Muscle layer of duodenum (tissue), 2 donors: ENCODE data around the gene IDUA.

ENCODE experiments used
- H3K27ac ChIP-seq: one replicate; pipeline ENCODE4 v1.7.0; 2013; ENCODE audit warnings: mild to moderate bottlenecking, low read length
- H3K27me3 ChIP-seq: one replicate; pipeline ENCODE4 v1.7.0; 2013; ENCODE audit warnings: low read depth, mild to moderate bottlenecking, control low read depth, low read length
- H3K36me3 ChIP-seq, 2 donors: one replicate each; pipeline ENCODE4 v1.7.0; 2013; ENCODE audit warnings: low read length in 2 of 2, control low read depth in 1 of 2, mild to moderate bottlenecking in 1 of 2; ENCODE audit not compliant: insufficient read depth in 2 of 2, control insufficient read depth in 1 of 2
- H3K4me1 ChIP-seq, 2 donors: one replicate each; pipeline ENCODE4 v1.7.0; 2013; ENCODE audit warnings: low read length in 2 of 2, mild to moderate bottlenecking in 2 of 2, control low read depth in 1 of 2, moderate library complexity in 1 of 2; ENCODE audit not compliant: insufficient read depth in 2 of 2, control insufficient read depth in 1 of 2
- H3K4me3 ChIP-seq, 2 donors: one replicate each; pipeline ENCODE4 v1.7.0; 2013; ENCODE audit warnings: low read length in 2 of 2, low read depth in 1 of 2, mild to moderate bottlenecking in 1 of 2
- H3K9me3 ChIP-seq, 2 donors: one replicate each; pipeline ENCODE4 v1.7.0; 2013; ENCODE audit warnings: low read length in 2 of 2, control low read depth in 1 of 2, mild to moderate bottlenecking in 1 of 2; ENCODE audit not compliant: control insufficient read depth in 1 of 2
- donor health status: healthy.

IDUA gene

GRCh38 chr4:1003271-1004070 is 16.6 kb downstream of the IDUA start:
- peaks cover 0 to 20% of the 10 kb centered on the region in 2 donors for H3K4me1 ChIP-seq
- H3K27me3 ChIP-seq, result peaks cover 39% of the 10 kb centered on the region
- no peaks in the 10 kb centered on the region for H3K9me3 ChIP-seq
- no peaks in the 10 kb centered on the region for H3K36me3 ChIP-seq
- no peak overlapping the region for H3K27ac ChIP-seq
- no peak overlapping the region for H3K4me3 ChIP-seq

GRCh38 chr4:1004071-1004418 is 17.2 kb downstream of the IDUA start:
- no peak overlapping the region for H3K27ac ChIP-seq
- H3K9me3 ChIP-seq, result no peaks in the 10 kb centered on the region
- no peak overlapping the region for H3K4me3 ChIP-seq
- H3K4me1 ChIP-seq, result peaks cover 0 to 24% of the 10 kb centered on the region in 2 donors
- peaks cover 38% of the 10 kb centered on the region for H3K27me3 ChIP-seq
- H3K36me3 ChIP-seq, result no peaks in the 10 kb centered on the region

GRCh38 chr4:1004557-1005485 is 18.0 kb downstream of the IDUA start:
- Histone ChIP-seq H3K27me3 (peaks cover 38% of the 10 kb centered on the region), H3K9me3 (no peaks in the 10 kb centered on the region), H3K36me3 (no peaks in the 10 kb centered on the region), H3K4me3 (no peak overlapping the region), H3K4me1 (peaks cover 0 to 27% of the 10 kb centered on the region in 2 donors), H3K27ac (no peak overlapping the region)

- Histone ChIP-seq H3K9me3 (no peaks in the 10 kb centered on the region), H3K4me3 (no peak overlapping the region), H3K36me3 (no peaks in the 10 kb centered on the region), H3K4me1 (peaks cover 0 to 40% of the 10 kb centered on the region in 2 donors), H3K27me3 (peaks cover 20% of the 10 kb centered on the region), H3K27ac (no peak overlapping the region)
These were observed 20.0 kb downstream of the IDUA start for GRCh38 chr4:1006856-1007255.

- Histone ChIP-seq H3K27ac (no peak overlapping the region), H3K4me3 (peak overlapping the region; percentile 55 to 68), H3K36me3 (no peaks in the 10 kb centered on the region), H3K9me3 (no peaks in the 10 kb centered on the region), H3K27me3 (peaks cover 9% of the 10 kb centered on the region), H3K4me1 (peaks cover 0 to 28% of the 10 kb centered on the region in 2 donors)
These were observed 22.1 kb downstream of the IDUA start for GRCh38 chr4:1008840-1009541.

- Histone ChIP-seq H3K27me3 (peaks cover 7% of the 10 kb centered on the region), H3K36me3 (no peaks in the 10 kb centered on the region), H3K4me3 (peak overlapping the region; percentile 55 to 75), H3K27ac (no peak overlapping the region), H3K9me3 (no peaks in the 10 kb centered on the region), H3K4me1 (peaks cover 0 to 28% of the 10 kb centered on the region in 2 donors)
These were observed 22.9 kb downstream of the IDUA start for GRCh38 chr4:1009542-1010394.

- Histone ChIP-seq H3K27ac (no peak overlapping the region), H3K4me1 (peaks cover 0 to 28% of the 10 kb centered on the region in 2 donors), H3K9me3 (no peaks in the 10 kb centered on the region), H3K27me3 (peaks cover 3% of the 10 kb centered on the region), H3K36me3 (no peaks in the 10 kb centered on the region), H3K4me3 (peak overlapping the region; percentile 37 to 75)
These were observed 23.7 kb downstream of the IDUA start for GRCh38 chr4:1010395-1011021.

GRCh38 chr4:1011022-1011665 is 24.3 kb downstream of the IDUA start, which contains the start of gene FGFRL1:
FGFRL1 (plus strand) TSS chr4:1011626; CDS start chr4:1012486, 860 bp downstream.
- Histone ChIP-seq H3K36me3 (no peaks in the 10 kb centered on the region), H3K4me3 (peak within 1 kb of the TSS; percentile 37 to 75), H3K27me3 (peaks cover 3% of the 10 kb centered on the region), H3K9me3 (no peaks in the 10 kb centered on the region), H3K27ac (no peak within 1 kb of the TSS), H3K4me1 (peaks cover 0 to 28% of the 10 kb centered on the region in 2 donors)

GRCh38 chr4:1011666-1012033 is 24.8 kb downstream of the IDUA start:
- Histone ChIP-seq H3K4me3 (no peak overlapping the region), H3K27ac (no peak overlapping the region), H3K4me1 (peaks cover 0 to 28% of the 10 kb centered on the region in 2 donors), H3K9me3 (no peaks in the 10 kb centered on the region), H3K36me3 (no peaks in the 10 kb centered on the region), H3K27me3 (no peaks in the 10 kb centered on the region)
